Spleen (tissue), 11 donors: ENCODE measurements around the gene CHCHD3. TPM values are rescaled to one million over a fixed set of nuclear protein-coding genes. Genes with fewer than 3 reads are reported as not detected.

Source experiments
- DNase-seq: peaks from one replicate; pipeline ENCODE4 v3.0.0-alpha.2; 2020
- H3K27ac ChIP-seq, 8 donors: fragments of 200-600 bp; sonication (generic) in 7 of 8; 1 replicate in 4 of 8; 2 replicates in 4 of 8; pipeline versions ENCODE4 v1.5.0 to v1.8.0; 2016 to 2021; ENCODE audit warnings: inconsistent platforms in 4 of 8, mild to moderate bottlenecking in 4 of 8, moderate library complexity in 1 of 8
- H3K27me3 ChIP-seq, 7 donors: fragments of 200-600 bp; sonication (generic) in 6 of 7; replicated peaks in 1 of 7; 1 replicate in 4 of 7; 2 replicates in 3 of 7; pipeline versions ENCODE4 v1.5.0 to v1.8.0; 2016 to 2021; ENCODE audit warnings: inconsistent platforms in 3 of 7, mild to moderate bottlenecking in 1 of 7
- H3K36me3 ChIP-seq, 6 donors: fragments of 200-600 bp; sonication (generic) in 5 of 6; 1 replicate in 4 of 6; 2 replicates in 2 of 6; pipeline versions ENCODE4 v1.5.0 to v1.8.0; 2016 to 2021; ENCODE audit warnings: inconsistent platforms in 2 of 6
- H3K4me1 ChIP-seq, 6 donors: fragments of 200-600 bp; sonication (generic) in 5 of 6; 1 replicate in 3 of 6; 2 replicates in 3 of 6; pipeline versions ENCODE4 v1.5.0 to v1.8.0; 2016 to 2021; ENCODE audit warnings: inconsistent platforms in 3 of 6
- H3K4me3 ChIP-seq, 8 donors: fragments of 200-600 bp; sonication (generic) in 7 of 8; 1 replicate in 4 of 8; 2 replicates in 4 of 8; pipeline versions ENCODE4 v1.5.0 to v1.8.0; 2016 to 2021; ENCODE audit warnings: inconsistent platforms in 4 of 8, mild to moderate bottlenecking in 4 of 8, moderate library complexity in 2 of 8
- H3K9me3 ChIP-seq, 8 donors: fragments of 200-600 bp; sonication (generic) in 7 of 8; 1 replicate in 4 of 8; 2 replicates in 4 of 8; pipeline versions ENCODE4 v1.5.0 to v1.8.0; 2016 to 2021; ENCODE audit warnings: inconsistent platforms in 4 of 8
- POLR2A ChIP-seq, 3 donors: fragments of 450-650 bp; IDR thresholded peaks; one replicate each; pipeline ENCODE4 v1.5.1; 2017; ENCODE audit warnings: antibody characterized with exemption in 3 of 3, mild to moderate bottlenecking in 1 of 3
- POLR2AphosphoS5 ChIP-seq, 3 donors: sonication (generic); formaldehyde crosslinking; IDR thresholded peaks; one replicate each; pipeline ENCODE4 v1.5.1; 2017; ENCODE audit warnings: antibody characterized with exemption in 3 of 3
- WGBS, 5 donors: extraction: QIAGEN DNeasy Blood & Tissue Kit in 3 of 5; methylation state at CpG; one replicate each; pipeline versions ENCODE4 v1.1.5 to v1.1.7; 2013 to 2018; 5-methylcytosine and 5-hydroxymethylcytosine counted together
- intact Hi-C: fragments of 100-400 bp; cut with DNase I; formaldehyde crosslinking; loops from one replicate; pipeline ENCODE4 v1.15.0; 2023; ENCODE audit warnings: low total_unique reads
- polyA plus RNA-seq, 3 donors: library from polyadenylated mRNA; stranded (reverse); fragments of 200-250 nt; gene quantifications; one replicate each; pipeline ENCODE4 v1.2.1, GENCODE V29; 2013
- total RNA-seq, 7 donors: library from RNA; depleted of rRNA in 3 of 7; stranded (reverse); fragments of >200 nt in 3 of 7; fragmentation: NEBNext Ultra II Directional in 4 of 7; extraction: Animal tissue kit (Norgen Biotek cat#: 25700) in 4 of 7; gene quantifications; one replicate each; pipeline versions ENCODE4 v1.1.0 to v1.2.1, GENCODE V29; 2016 to 2021
- TF ChIP-seq, protein P1 (sequence below), 11 experiments: fragments of 200-600 bp in 7 of 11; fragments of 450-650 bp in 4 of 11; sonication (generic) in 4 of 11; IDR thresholded peaks in 8 of 11; conservative IDR thresholded peaks in 3 of 11; 1 replicate in 7 of 11; 2 replicates in 4 of 11; pipeline versions ENCODE4 v1.4.0 to v1.8.0; 2016 to 2021; ENCODE audit warnings: antibody characterized with exemption in 11 of 11, inconsistent platforms in 4 of 11, mild to moderate bottlenecking in 1 of 11
- donor health status: healthy with polysubstance abuse.
- donor health status: DM: no; HTN: no; CAD: no; lungs with moderate emphysema.
- donor health status: DM: no; HTN: no; CAD: no.
- donor health status: Bipolar disorder and iron deficiency.
- donor health status: healthy.
- donor health status: DM: no; HTN: no; CAD: no.
- donor health status: DM: yes; HTN: yes; CAD: no.

The CHCHD3 gene
- total and polyA plus RNA-seq, 10 donors: 18.6 to 60.3 (median 38.8) TPM

DNA sequence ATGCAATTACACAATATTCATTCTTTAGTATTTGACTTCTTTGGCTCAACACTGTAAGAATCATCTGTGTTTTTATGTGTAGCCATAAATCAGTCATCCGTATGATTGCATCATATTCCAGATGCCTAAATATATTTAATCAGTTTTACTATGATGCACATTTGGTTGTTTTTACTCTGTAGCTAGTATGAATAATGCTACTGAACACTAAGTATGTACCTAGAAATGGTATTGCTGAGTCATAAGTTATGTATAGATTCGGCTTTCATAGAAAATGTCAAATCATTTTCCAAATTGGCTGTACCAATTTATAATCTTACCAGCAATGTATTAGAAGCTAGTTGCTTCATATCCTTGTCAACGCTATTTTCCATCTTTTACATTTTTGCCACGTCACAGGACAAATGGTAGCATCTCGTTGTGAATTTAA lies 308.3 kb downstream of the CHCHD3 start:
- TF ChIP-seq POLR2A (IDR thresholded peaks at IDR 0.05) (no peak), POLR2AphosphoS5 (IDR thresholded peaks at IDR 0.05) (no peak)
- TF ChIP-seq, protein P1, sequence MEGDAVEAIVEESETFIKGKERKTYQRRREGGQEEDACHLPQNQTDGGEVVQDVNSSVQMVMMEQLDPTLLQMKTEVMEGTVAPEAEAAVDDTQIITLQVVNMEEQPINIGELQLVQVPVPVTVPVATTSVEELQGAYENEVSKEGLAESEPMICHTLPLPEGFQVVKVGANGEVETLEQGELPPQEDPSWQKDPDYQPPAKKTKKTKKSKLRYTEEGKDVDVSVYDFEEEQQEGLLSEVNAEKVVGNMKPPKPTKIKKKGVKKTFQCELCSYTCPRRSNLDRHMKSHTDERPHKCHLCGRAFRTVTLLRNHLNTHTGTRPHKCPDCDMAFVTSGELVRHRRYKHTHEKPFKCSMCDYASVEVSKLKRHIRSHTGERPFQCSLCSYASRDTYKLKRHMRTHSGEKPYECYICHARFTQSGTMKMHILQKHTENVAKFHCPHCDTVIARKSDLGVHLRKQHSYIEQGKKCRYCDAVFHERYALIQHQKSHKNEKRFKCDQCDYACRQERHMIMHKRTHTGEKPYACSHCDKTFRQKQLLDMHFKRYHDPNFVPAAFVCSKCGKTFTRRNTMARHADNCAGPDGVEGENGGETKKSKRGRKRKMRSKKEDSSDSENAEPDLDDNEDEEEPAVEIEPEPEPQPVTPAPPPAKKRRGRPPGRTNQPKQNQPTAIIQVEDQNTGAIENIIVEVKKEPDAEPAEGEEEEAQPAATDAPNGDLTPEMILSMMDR (IDR thresholded peaks at IDR 0.05 in 8 of 11, conservative IDR thresholded peaks at IDR 0.05 in 3 of 11): no peak
- H3K36me3 ChIP-seq: no peaks in the 10 kb centered on the region
- intact Hi-C loops: no loop called here
- H3K9me3 ChIP-seq: peaks cover 0 to 18% (median 18%) of the 10 kb centered on the region in 8 donors
- no peak for DNase-seq
- no peak overlapping the region for H3K4me3 ChIP-seq
- H3K27me3 ChIP-seq: no peaks in the 10 kb centered on the region
- peaks cover 0 to 10% (median 0%) of the 10 kb centered on the region in 6 donors for H3K4me1 ChIP-seq
- 67 to 79% (median 72%) methylated on average over 5 of the region's 5 CpGs for WGBS, 5 donors
- no peak overlapping the region for H3K27ac ChIP-seq

DNA sequence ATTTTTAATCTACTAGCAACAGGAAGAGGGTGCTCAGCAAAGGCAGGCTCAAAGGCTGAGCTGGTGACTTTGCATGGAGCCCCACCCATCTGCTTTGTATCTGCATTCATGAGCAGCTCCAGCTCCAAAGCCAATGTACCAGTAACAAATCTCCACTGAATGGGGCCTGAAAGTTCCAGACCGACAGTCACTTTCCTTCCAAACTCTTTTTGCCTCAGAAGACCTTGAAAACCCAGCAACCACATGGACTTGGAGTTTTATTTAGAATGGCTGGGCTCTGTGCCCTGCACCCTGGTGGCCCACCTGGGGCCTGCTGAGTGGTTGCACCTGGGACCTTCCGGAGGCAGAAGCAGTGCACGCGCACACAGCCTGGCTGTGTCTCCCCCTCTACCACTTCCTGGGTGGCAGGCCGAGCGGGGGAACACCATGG lies 310.6 kb downstream of the CHCHD3 start:
- 35 to 74% (median 55%) methylated on average over 4 to 6 of the region's 6 CpGs for WGBS, 5 donors
- H3K4me1 ChIP-seq: peaks cover 0 to 10% (median 0%) of the 10 kb centered on the region in 6 donors
- DNase-seq: no peak
- intact Hi-C loops: no loop called here
- no peaks in the 10 kb centered on the region for H3K27me3 ChIP-seq
- no peak for TF ChIP-seq POLR2A (IDR thresholded peaks at IDR 0.05)
- TF ChIP-seq, protein P1 (IDR thresholded peaks at IDR 0.05 in 8 of 11, conservative IDR thresholded peaks at IDR 0.05 in 3 of 11): no peak
- H3K4me3 ChIP-seq: no peak overlapping the region
- H3K27ac ChIP-seq: peak overlapping the region in 3 of 8 donors; percentile 17 to 37 (median 33)
- H3K9me3 ChIP-seq: peaks cover 0 to 20% (median 18%) of the 10 kb centered on the region in 8 donors
- H3K36me3 ChIP-seq: no peaks in the 10 kb centered on the region

DNA sequence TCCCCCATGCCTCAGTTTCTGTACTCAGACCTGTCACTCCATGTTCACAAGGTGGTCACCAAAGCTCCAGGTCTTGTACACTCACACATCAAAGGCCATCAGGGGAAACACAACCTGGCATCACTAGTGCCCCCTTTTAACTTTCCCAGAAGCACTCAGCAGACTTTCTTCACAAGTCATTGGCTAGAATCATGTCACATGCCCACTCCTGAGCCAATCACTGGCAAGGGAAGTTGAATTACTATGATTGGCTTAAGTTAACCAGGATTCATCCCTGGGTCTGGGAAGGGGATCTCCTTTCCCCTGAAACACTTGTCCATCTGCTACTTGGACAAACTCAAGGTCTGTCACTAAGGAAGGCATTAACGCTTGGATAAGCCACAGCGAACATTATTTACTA lies 311.8 kb downstream of the CHCHD3 start:
- Histone ChIP-seq H3K4me3 (no peak overlapping the region), H3K9me3 (peaks cover 0 to 20% (median 18%) of the 10 kb centered on the region in 8 donors), H3K36me3 (no peaks in the 10 kb centered on the region), H3K27me3 (no peaks in the 10 kb centered on the region), H3K27ac (no peak overlapping the region), H3K4me1 (peaks cover 0 to 10% (median 0%) of the 10 kb centered on the region in 6 donors)
- TF ChIP-seq, protein P1 (IDR thresholded peaks at IDR 0.05 in 8 of 11, conservative IDR thresholded peaks at IDR 0.05 in 3 of 11): no peak
- TF ChIP-seq POLR2AphosphoS5 (IDR thresholded peaks at IDR 0.05) (no peak), POLR2A (IDR thresholded peaks at IDR 0.05) (no peak)
- intact Hi-C loops: no loop called here
- 92 to 100% (median 98%) methylated on average over 2 of the region's 2 CpGs for WGBS, 5 donors
- no peak for DNase-seq

DNA sequence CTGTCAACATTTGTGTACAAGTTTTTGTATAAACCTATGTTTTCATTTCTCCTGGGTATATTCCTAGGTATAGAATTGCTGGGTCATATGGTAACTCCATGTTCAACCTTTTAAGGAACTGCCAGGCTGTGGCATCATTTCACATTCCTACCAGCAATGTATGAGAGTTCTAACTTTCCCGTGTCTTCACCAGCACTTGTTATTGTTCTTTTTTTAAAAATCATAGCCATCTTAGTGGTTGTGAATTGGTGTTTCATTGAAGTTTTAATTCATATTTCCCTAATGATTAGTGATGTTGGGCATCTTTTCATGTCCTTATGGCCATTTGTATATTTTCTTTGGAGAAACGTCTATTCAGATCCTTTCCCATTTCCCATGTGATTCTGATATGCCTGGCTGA lies 312.6 kb downstream of the CHCHD3 start:
- 85 to 96% (median 90%) methylated on average over 2 of the region's 2 CpGs for WGBS, 5 donors
- no peak for DNase-seq
- peaks cover 0 to 10% (median 0%) of the 10 kb centered on the region in 6 donors for H3K4me1 ChIP-seq
- no peak overlapping the region for H3K4me3 ChIP-seq
- no peaks in the 10 kb centered on the region for H3K36me3 ChIP-seq
- H3K27me3 ChIP-seq: no peaks in the 10 kb centered on the region
- intact Hi-C loops: no loop called here
- TF ChIP-seq POLR2A (IDR thresholded peaks at IDR 0.05) (no peak), POLR2AphosphoS5 (IDR thresholded peaks at IDR 0.05) (no peak)
- TF ChIP-seq, protein P1 (IDR thresholded peaks at IDR 0.05 in 8 of 11, conservative IDR thresholded peaks at IDR 0.05 in 3 of 11): no peak
- peaks cover 0 to 20% (median 18%) of the 10 kb centered on the region in 8 donors for H3K9me3 ChIP-seq
- H3K27ac ChIP-seq: no peak overlapping the region
